OCI-LY7 (cell line): Measurements from ENCODE around the gene GAMT.

Experiments used
- CTCF ChIP-seq: fragments of 200-600 bp; sonication (generic); conservative IDR thresholded peaks from 2 replicates; pipeline ENCODE4 v1.5.1; 2014; ENCODE audit warnings: mild to moderate bottlenecking, antibody characterized with exemption, low read length, moderate library complexity, mixed read lengths
- EZH2phosphoT487 ChIP-seq: fragments of 200-600 bp; sonication (generic); IDR thresholded peaks from 2 replicates; pipeline ENCODE4 v1.6.1; 2018; ENCODE audit warnings: low read depth, borderline replicate concordance, mild to moderate bottlenecking, mixed run types, antibody characterized with exemption, low read length, moderate library complexity, mixed read lengths

GRCh38 chr19:1441677-1442438 is 40.5 kb upstream of the GAMT start:
- TF ChIP-seq CTCF (no peak), EZH2phosphoT487 (no peak)
